Measurements from ENCODE around the gene SLC51B. TPM values are rescaled to one million over a fixed set of nuclear protein-coding genes. Genes with fewer than 3 reads are reported as not detected.
A peak's percentile ranks its signal among the peaks of the same experiment; 100 is the strongest.

SLC51B gene
- polyA plus RNA-seq, 3 donors, result not detected

DNA sequence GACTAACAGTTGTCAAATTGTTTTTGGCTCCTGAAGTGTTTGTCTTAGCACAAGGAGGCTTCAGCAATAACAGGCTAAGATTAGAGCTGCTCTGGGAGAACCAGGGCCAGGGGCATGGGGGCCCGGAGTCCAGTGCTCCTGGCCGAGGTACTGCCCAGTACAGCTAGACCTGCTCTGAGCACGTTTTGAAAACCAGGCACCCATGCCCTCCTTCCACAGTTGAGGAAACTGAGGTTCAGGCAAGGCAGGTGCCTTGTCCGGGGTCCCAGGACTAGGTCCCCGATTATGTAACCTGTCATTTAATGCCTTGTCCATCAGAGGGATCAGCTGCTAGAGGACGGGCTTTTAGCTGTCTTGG lies 50.5 kb downstream of the SLC51B start:
- Histone ChIP-seq H2AFZ (ENCODE audit: insufficient read depth, low read depth, low read length, poor library complexity, severe bottlenecking) (no peak overlapping the region), H3K79me2 (ENCODE audit: insufficient read depth, low read length) (no peaks in the 10 kb centered on the region), H3K9ac (ENCODE audit: insufficient read depth, low read length, poor library complexity, severe bottlenecking) (no peak overlapping the region), H3K27ac (ENCODE audit: low read depth in 1 of 2, low read length in 2 of 2) (no peak overlapping the region), H3K4me3 (replicated peaks in 1 of 3; ENCODE audit: low read depth in 2 of 3, low read length in 3 of 3) (no peak overlapping the region), H3K36me3 (replicated peaks in 1 of 2; ENCODE audit: control insufficient read depth in 1 of 2, insufficient read depth in 2 of 2, low read length in 2 of 2) (peaks cover 25 to 43% of the 10 kb centered on the region in 2 donors), H3K4me2 (replicated peaks; ENCODE audit: extremely low read depth, low read length, poor library complexity, severe bottlenecking) (no peak overlapping the region), H3K4me1 (ENCODE audit: control insufficient read depth in 1 of 2, insufficient read depth in 2 of 2, low read length in 2 of 2) (peaks cover under 1 to 1% of the 10 kb centered on the region in 2 donors), H3K27me3 (ENCODE audit: control insufficient read depth in 2 of 2, insufficient read depth in 2 of 2, low read length in 2 of 2) (no peaks in the 10 kb centered on the region), H4K20me1 (ENCODE audit: insufficient read depth, low read length) (no peaks in the 10 kb centered on the region), H3K9me3 (replicated peaks in 1 of 2; ENCODE audit: control insufficient read depth in 1 of 2, insufficient read depth in 1 of 2, low read length in 2 of 2) (no peaks in the 10 kb centered on the region)
- Mint-ChIP-seq H3K27ac (no peak overlapping the region), H3K4me1 (peaks cover under 1% of the 10 kb centered on the region), H3K27me3 (ENCODE audit: low read depth in 3 of 3) (peaks cover 0 to 2% (median 2%) of the 10 kb centered on the region in 3 donors), H3K36me3 (peaks cover 33 to 40% of the 10 kb centered on the region in 2 donors), H3K9me3 (no peaks in the 10 kb centered on the region), H3K4me3 (no peak overlapping the region)
- intact Hi-C loops (cut with micrococcal nuclease), result no loop called here
- TF ChIP-seq, protein P1, sequence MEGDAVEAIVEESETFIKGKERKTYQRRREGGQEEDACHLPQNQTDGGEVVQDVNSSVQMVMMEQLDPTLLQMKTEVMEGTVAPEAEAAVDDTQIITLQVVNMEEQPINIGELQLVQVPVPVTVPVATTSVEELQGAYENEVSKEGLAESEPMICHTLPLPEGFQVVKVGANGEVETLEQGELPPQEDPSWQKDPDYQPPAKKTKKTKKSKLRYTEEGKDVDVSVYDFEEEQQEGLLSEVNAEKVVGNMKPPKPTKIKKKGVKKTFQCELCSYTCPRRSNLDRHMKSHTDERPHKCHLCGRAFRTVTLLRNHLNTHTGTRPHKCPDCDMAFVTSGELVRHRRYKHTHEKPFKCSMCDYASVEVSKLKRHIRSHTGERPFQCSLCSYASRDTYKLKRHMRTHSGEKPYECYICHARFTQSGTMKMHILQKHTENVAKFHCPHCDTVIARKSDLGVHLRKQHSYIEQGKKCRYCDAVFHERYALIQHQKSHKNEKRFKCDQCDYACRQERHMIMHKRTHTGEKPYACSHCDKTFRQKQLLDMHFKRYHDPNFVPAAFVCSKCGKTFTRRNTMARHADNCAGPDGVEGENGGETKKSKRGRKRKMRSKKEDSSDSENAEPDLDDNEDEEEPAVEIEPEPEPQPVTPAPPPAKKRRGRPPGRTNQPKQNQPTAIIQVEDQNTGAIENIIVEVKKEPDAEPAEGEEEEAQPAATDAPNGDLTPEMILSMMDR (IDR thresholded peaks at IDR 0.05), result no peak
- DNase-seq, result no peak
- 100% methylated on average over 3 of the region's 6 CpGs for WGBS (ENCODE audit: insufficient coverage)

DNA sequence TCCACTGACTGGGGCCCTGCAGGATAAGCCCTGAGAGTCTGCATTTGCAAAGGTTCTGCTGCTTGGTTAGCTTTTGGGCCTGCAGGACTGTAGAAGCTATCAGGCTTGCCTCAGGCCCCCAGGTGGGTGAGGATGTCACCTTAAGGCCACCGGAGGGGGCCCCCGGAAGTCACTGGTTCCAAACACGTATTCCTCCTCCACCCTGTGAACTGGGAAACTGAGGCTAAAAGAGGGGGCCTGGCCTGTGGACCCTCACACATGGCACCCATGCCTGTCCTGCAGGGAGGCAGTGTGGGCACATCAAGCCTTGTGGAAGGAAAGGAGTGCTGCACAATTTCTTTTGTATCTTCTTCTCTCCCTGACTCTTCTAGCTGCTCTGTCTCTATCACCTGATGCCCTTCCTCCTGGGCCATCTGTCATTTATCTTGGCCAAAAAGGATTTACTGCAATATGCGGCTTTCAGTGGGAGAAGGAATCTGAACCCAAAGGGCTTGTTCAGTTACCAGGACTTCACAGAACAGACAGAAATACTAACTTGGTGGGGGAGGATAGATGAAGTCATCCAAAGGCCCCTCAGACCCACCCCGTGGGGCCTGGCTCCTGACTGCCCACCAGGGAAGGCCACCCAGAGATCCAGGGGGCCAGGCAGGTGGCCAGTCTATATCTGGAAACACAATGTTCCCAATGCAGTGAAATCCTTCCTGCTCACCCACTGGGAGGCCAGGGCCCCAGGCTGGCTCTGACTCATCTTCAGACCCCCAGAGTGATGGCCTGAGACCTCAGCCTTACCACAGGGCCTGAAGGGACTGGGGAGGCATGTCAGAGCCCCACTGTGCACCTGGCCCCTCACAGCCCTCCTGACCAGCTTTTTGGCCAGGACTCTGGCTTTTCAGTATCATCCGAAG lies 51.5 kb downstream of the SLC51B start:
- intact Hi-C loops (cut with micrococcal nuclease), result no loop called here
- no peak for DNase-seq
- H3K9me3 Mint-ChIP-seq, result no peaks in the 10 kb centered on the region
- H3K4me3 Mint-ChIP-seq, result no peak overlapping the region
- peaks cover 25 to 46% of the 10 kb centered on the region in 2 donors for H3K36me3 ChIP-seq (replicated peaks in 1 of 2; ENCODE audit: control insufficient read depth in 1 of 2, insufficient read depth in 2 of 2, low read length in 2 of 2)
- no peaks in the 10 kb centered on the region for H3K9me3 ChIP-seq (replicated peaks in 1 of 2; ENCODE audit: control insufficient read depth in 1 of 2, insufficient read depth in 1 of 2, low read length in 2 of 2)
- H4K20me1 ChIP-seq (ENCODE audit: insufficient read depth, low read length), result no peaks in the 10 kb centered on the region
- H3K27me3 Mint-ChIP-seq (ENCODE audit: low read depth in 3 of 3), result peaks cover 0 to 2% (median 2%) of the 10 kb centered on the region in 3 donors
- no peaks in the 10 kb centered on the region for H3K27me3 ChIP-seq (ENCODE audit: control insufficient read depth in 2 of 2, insufficient read depth in 2 of 2, low read length in 2 of 2)
- 100% methylated on average over 4 of the region's 6 CpGs for WGBS (ENCODE audit: insufficient coverage)
- H2AFZ ChIP-seq (ENCODE audit: insufficient read depth, low read depth, low read length, poor library complexity, severe bottlenecking), result no peak overlapping the region
- H3K79me2 ChIP-seq (ENCODE audit: insufficient read depth, low read length), result no peaks in the 10 kb centered on the region
- no peak overlapping the region for H3K4me3 ChIP-seq (replicated peaks in 1 of 3; ENCODE audit: low read depth in 2 of 3, low read length in 3 of 3)
- H3K27ac ChIP-seq (ENCODE audit: low read depth in 1 of 2, low read length in 2 of 2), result no peak overlapping the region
- TF ChIP-seq, protein P1 (IDR thresholded peaks at IDR 0.05), result no peak
- H3K4me1 Mint-ChIP-seq, result peaks cover 11% of the 10 kb centered on the region
- H3K36me3 Mint-ChIP-seq, result peaks cover 39 to 46% of the 10 kb centered on the region in 2 donors
- H3K9ac ChIP-seq (ENCODE audit: insufficient read depth, low read length, poor library complexity, severe bottlenecking), result no peak overlapping the region
- no peak overlapping the region for H3K4me2 ChIP-seq (replicated peaks; ENCODE audit: extremely low read depth, low read length, poor library complexity, severe bottlenecking)
- peaks cover 11% of the 10 kb centered on the region in 2 donors for H3K4me1 ChIP-seq (ENCODE audit: control insufficient read depth in 1 of 2, insufficient read depth in 2 of 2, low read length in 2 of 2)
- H3K27ac Mint-ChIP-seq, result peak overlapping the region in 1 of 7 donors; percentile 22
